Mucosa of rectum (tissue), 2 donors: Measurements from ENCODE around the gene TMEM263.
"Not testable (repeated sequence)": the region's sequence is repeated elsewhere in the genome, so short reads cannot be mapped to it uniquely, and the experiment has no call there.

Source experiments
- H3K27ac ChIP-seq, 2 donors: one replicate each; pipeline ENCODE4 v1.7.0; 2013; ENCODE audit warnings: inconsistent platforms in 2 of 2, low read depth in 2 of 2, low read length in 2 of 2
- H3K27me3 ChIP-seq, 2 donors: one replicate each; pipeline ENCODE4 v1.7.0; 2013; ENCODE audit warnings: low read length in 2 of 2; ENCODE audit not compliant: control insufficient read depth in 2 of 2, insufficient read depth in 2 of 2
- H3K36me3 ChIP-seq, 2 donors: one replicate each; pipeline ENCODE4 v1.7.0; 2013; ENCODE audit warnings: low read length in 2 of 2; ENCODE audit not compliant: control insufficient read depth in 2 of 2, insufficient read depth in 2 of 2
- H3K4me1 ChIP-seq, 2 donors: one replicate each; pipeline ENCODE4 v1.7.0; 2013; ENCODE audit warnings: low read length in 2 of 2, mild to moderate bottlenecking in 1 of 2; ENCODE audit not compliant: control insufficient read depth in 2 of 2, insufficient read depth in 2 of 2
- H3K4me3 ChIP-seq, 2 donors: one replicate each; pipeline ENCODE4 v1.7.0; 2013; ENCODE audit warnings: low read length in 2 of 2
- H3K9ac ChIP-seq, 2 donors: one replicate each; pipeline ENCODE4 v1.7.0; 2013; ENCODE audit warnings: low read length in 2 of 2, low read depth in 1 of 2, mild to moderate bottlenecking in 1 of 2
- H3K9me3 ChIP-seq, 2 donors: one replicate each; pipeline ENCODE4 v1.7.0; 2013; ENCODE audit warnings: low read length in 2 of 2; ENCODE audit not compliant: control insufficient read depth in 2 of 2
- donor health status: healthy.
- donor health status: Normal muscosa, but diverticular disease.

The TMEM263 gene

GRCh38 chr12:107002665-107003064 is 47.0 kb downstream of the TMEM263 start:
- H3K27ac ChIP-seq, H3K4me3 ChIP-seq, H3K4me1 ChIP-seq, H3K9ac ChIP-seq, H3K36me3 ChIP-seq, H3K27me3 ChIP-seq, H3K9me3 ChIP-seq: not testable (repeated sequence)

GRCh38 chr12:107007411-107007810 is 51.7 kb downstream of the TMEM263 start:
- Histone ChIP-seq H3K9me3 (no peaks in the 10 kb centered on the region), H3K27me3 (no peaks in the 10 kb centered on the region), H3K27ac (no peak overlapping the region), H3K9ac (no peak overlapping the region), H3K36me3 (no peaks in the 10 kb centered on the region), H3K4me1 (no peaks in the 10 kb centered on the region), H3K4me3 (no peak overlapping the region)

GRCh38 chr12:107011519-107011918 is 55.8 kb downstream of the TMEM263 start:
- no peak overlapping the region for H3K27ac ChIP-seq
- no peak overlapping the region for H3K4me3 ChIP-seq
- no peaks in the 10 kb centered on the region for H3K36me3 ChIP-seq
- H3K9ac ChIP-seq, result no peak overlapping the region
- no peaks in the 10 kb centered on the region for H3K9me3 ChIP-seq
- no peaks in the 10 kb centered on the region for H3K4me1 ChIP-seq
- no peaks in the 10 kb centered on the region for H3K27me3 ChIP-seq

GRCh38 chr12:107012736-107013425 is 57.2 kb downstream of the TMEM263 start:
- Histone ChIP-seq H3K9ac (no peak overlapping the region), H3K27me3 (no peaks in the 10 kb centered on the region), H3K4me1 (no peaks in the 10 kb centered on the region), H3K4me3 (no peak overlapping the region), H3K27ac (no peak overlapping the region), H3K36me3 (no peaks in the 10 kb centered on the region), H3K9me3 (no peaks in the 10 kb centered on the region)

- Histone ChIP-seq H3K4me1 (no peaks in the 10 kb centered on the region), H3K9ac (no peak overlapping the region), H3K27ac (no peak overlapping the region), H3K27me3 (no peaks in the 10 kb centered on the region), H3K9me3 (no peaks in the 10 kb centered on the region), H3K36me3 (no peaks in the 10 kb centered on the region), H3K4me3 (no peak overlapping the region)
These were observed 58.3 kb downstream of the TMEM263 start for GRCh38 chr12:107014055-107014454.

GRCh38 chr12:107017042-107017441 is 61.3 kb downstream of the TMEM263 start:
- H3K27ac ChIP-seq, result no peak overlapping the region
- H3K9me3 ChIP-seq, result no peaks in the 10 kb centered on the region
- no peak overlapping the region for H3K9ac ChIP-seq
- no peaks in the 10 kb centered on the region for H3K36me3 ChIP-seq
- H3K4me3 ChIP-seq, result no peak overlapping the region
- no peaks in the 10 kb centered on the region for H3K4me1 ChIP-seq
- H3K27me3 ChIP-seq, result no peaks in the 10 kb centered on the region

- H3K4me1 ChIP-seq, result no peaks in the 10 kb centered on the region
- no peaks in the 10 kb centered on the region for H3K36me3 ChIP-seq
- no peak overlapping the region for H3K4me3 ChIP-seq
- no peaks in the 10 kb centered on the region for H3K27me3 ChIP-seq
- H3K9me3 ChIP-seq, result no peaks in the 10 kb centered on the region
- H3K9ac ChIP-seq, result no peak overlapping the region
- H3K27ac ChIP-seq, result no peak overlapping the region
These were observed 63.8 kb downstream of the TMEM263 start for GRCh38 chr12:107019546-107019945.
